Measurements from ENCODE around the gene NPR3. TPM values are rescaled to one million over a fixed set of nuclear protein-coding genes. Genes with fewer than 3 reads are reported as not detected.

Gene NPR3
- total and polyA plus RNA-seq, 2 experiments from 2014 or later = 0.07 to 0.15 TPM

GRCh38 chr5:32690666-32691065 lies 20.5 kb upstream of the NPR3 start:
- peaks cover 11% of the 10 kb centered on the region for H3K9me3 Mint-ChIP-seq
- no peaks in the 10 kb centered on the region for H3K4me1 Mint-ChIP-seq
- Histone ChIP-seq H3K4me1 (ENCODE audit: insufficient read depth) (no peaks in the 10 kb centered on the region), H3K4me3 (no peak overlapping the region), H3K9me2 (ENCODE audit: insufficient read depth) (peaks cover 6% of the 10 kb centered on the region; the same call in 1 of the 2 replicates), H3K27ac (ENCODE audit: low read depth) (no peak overlapping the region), H3K27me3 (ENCODE audit: insufficient read depth) (no peaks in the 10 kb centered on the region), H2AFZ (no peak overlapping the region), H3K4me2 (no peak overlapping the region), H4K20me1 (replicated peaks; ENCODE audit: insufficient read depth) (no peaks in the 10 kb centered on the region), H3K36me3 (ENCODE audit: insufficient read depth) (no peaks in the 10 kb centered on the region), H3F3A (replicated peaks; ENCODE audit: low read depth) (no peaks in the 10 kb centered on the region), H3K79me2 (replicated peaks; ENCODE audit: insufficient read depth) (no peaks in the 10 kb centered on the region)
- peaks cover 9% of the 10 kb centered on the region; the same call in 1 of the 3 replicates for H3K36me3 Mint-ChIP-seq (ENCODE audit: low read depth)
- DNase-seq (ENCODE audit: low spot score) = no peak
- no peak for ATAC-seq
- TF ChIP-seq STAT1 (IDR thresholded peaks at IDR 0.05; ENCODE audit: unreplicated experiment) (no peak), NANOG (IDR thresholded peaks at IDR 0.05; ENCODE audit: borderline replicate concordance) (no peak), ETS1 (IDR thresholded peaks at IDR 0.05) (no peak), JUNB (IDR thresholded peaks at IDR 0.05; ENCODE audit: unreplicated experiment) (no peak)
- TF ChIP-seq, protein P1, sequence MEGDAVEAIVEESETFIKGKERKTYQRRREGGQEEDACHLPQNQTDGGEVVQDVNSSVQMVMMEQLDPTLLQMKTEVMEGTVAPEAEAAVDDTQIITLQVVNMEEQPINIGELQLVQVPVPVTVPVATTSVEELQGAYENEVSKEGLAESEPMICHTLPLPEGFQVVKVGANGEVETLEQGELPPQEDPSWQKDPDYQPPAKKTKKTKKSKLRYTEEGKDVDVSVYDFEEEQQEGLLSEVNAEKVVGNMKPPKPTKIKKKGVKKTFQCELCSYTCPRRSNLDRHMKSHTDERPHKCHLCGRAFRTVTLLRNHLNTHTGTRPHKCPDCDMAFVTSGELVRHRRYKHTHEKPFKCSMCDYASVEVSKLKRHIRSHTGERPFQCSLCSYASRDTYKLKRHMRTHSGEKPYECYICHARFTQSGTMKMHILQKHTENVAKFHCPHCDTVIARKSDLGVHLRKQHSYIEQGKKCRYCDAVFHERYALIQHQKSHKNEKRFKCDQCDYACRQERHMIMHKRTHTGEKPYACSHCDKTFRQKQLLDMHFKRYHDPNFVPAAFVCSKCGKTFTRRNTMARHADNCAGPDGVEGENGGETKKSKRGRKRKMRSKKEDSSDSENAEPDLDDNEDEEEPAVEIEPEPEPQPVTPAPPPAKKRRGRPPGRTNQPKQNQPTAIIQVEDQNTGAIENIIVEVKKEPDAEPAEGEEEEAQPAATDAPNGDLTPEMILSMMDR (conservative IDR thresholded peaks at IDR 0.05; ENCODE audit: low read depth in 2 of 2) = no peak
- TF ChIP-seq, protein P2, sequence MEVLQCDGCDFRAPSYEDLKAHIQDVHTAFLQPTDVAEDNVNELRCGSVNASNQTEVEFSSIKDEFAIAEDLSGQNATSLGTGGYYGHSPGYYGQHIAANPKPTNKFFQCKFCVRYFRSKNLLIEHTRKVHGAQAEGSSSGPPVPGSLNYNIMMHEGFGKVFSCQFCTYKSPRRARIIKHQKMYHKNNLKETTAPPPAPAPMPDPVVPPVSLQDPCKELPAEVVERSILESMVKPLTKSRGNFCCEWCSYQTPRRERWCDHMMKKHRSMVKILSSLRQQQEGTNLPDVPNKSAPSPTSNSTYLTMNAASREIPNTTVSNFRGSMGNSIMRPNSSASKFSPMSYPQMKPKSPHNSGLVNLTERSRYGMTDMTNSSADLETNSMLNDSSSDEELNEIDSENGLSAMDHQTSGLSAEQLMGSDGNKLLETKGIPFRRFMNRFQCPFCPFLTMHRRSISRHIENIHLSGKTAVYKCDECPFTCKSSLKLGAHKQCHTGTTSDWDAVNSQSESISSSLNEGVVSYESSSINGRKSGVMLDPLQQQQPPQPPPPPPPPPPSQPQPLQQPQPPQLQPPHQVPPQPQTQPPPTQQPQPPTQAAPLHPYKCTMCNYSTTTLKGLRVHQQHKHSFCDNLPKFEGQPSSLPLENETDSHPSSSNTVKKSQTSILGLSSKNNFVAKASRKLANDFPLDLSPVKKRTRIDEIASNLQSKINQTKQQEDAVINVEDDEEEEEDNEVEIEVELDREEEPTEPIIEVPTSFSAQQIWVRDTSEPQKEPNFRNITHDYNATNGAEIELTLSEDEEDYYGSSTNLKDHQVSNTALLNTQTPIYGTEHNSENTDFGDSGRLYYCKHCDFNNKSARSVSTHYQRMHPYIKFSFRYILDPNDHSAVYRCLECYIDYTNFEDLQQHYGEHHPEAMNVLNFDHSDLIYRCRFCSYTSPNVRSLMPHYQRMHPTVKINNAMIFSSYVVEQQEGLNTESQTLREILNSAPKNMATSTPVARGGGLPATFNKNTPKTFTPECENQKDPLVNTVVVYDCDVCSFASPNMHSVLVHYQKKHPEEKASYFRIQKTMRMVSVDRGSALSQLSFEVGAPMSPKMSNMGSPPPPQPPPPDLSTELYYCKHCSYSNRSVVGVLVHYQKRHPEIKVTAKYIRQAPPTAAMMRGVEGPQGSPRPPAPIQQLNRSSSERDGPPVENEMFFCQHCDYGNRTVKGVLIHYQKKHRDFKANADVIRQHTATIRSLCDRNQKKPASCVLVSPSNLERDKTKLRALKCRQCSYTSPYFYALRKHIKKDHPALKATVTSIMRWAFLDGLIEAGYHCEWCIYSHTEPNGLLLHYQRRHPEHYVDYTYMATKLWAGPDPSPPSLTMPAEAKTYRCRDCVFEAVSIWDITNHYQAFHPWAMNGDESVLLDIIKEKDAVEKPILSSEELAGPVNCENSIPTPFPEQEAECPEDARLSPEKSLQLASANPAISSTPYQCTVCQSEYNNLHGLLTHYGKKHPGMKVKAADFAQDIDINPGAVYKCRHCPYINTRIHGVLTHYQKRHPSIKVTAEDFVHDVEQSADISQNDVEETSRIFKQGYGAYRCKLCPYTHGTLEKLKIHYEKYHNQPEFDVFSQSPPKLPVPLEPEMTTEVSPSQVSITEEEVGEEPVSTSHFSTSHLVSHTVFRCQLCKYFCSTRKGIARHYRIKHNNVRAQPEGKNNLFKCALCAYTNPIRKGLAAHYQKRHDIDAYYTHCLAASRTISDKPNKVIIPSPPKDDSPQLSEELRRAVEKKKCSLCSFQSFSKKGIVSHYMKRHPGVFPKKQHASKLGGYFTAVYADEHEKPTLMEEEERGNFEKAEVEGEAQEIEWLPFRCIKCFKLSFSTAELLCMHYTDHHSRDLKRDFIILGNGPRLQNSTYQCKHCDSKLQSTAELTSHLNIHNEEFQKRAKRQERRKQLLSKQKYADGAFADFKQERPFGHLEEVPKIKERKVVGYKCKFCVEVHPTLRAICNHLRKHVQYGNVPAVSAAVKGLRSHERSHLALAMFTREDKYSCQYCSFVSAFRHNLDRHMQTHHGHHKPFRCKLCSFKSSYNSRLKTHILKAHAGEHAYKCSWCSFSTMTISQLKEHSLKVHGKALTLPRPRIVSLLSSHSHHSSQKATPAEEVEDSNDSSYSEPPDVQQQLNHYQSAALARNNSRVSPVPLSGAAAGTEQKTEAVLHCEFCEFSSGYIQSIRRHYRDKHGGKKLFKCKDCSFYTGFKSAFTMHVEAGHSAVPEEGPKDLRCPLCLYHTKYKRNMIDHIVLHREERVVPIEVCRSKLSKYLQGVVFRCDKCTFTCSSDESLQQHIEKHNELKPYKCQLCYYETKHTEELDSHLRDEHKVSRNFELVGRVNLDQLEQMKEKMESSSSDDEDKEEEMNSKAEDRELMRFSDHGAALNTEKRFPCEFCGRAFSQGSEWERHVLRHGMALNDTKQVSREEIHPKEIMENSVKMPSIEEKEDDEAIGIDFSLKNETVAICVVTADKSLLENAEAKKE (CRISPR knock-in tag; IDR thresholded peaks at IDR 0.05) = no peak
- H3K27me3 Mint-ChIP-seq (ENCODE audit: insufficient read depth, low read depth, poor library complexity) = no peaks in the 10 kb centered on the region
- no peak overlapping the region for H3K4me3 Mint-ChIP-seq
- no peak overlapping the region for H3K27ac Mint-ChIP-seq

Measured in GM23338 (cell line).